Measurements from ENCODE around the gene SPACA7.

GRCh38 chr13:112450118-112450903 is 74.2 kb downstream of the SPACA7 start:
- TF ChIP-seq YY1 (IDR thresholded peaks at IDR 0.05; ENCODE audit: insufficient read depth, insufficient read length) (no peak), ZNF274 (IDR thresholded peaks at IDR 0.05; ENCODE audit: low read depth, low read length) (no peak), SUZ12 (IDR thresholded peaks at IDR 0.05; ENCODE audit: extremely low read depth, insufficient read depth, insufficient read length) (no peak)
